Measurements from ENCODE around the gene KPNA1. TPM values are rescaled to one million over a fixed set of nuclear protein-coding genes. Genes with fewer than 3 reads are reported as not detected.

Gene KPNA1
- total and polyA plus RNA-seq, 2 experiments from 2014 or later: 19.8 to 30.1 TPM

DNA sequence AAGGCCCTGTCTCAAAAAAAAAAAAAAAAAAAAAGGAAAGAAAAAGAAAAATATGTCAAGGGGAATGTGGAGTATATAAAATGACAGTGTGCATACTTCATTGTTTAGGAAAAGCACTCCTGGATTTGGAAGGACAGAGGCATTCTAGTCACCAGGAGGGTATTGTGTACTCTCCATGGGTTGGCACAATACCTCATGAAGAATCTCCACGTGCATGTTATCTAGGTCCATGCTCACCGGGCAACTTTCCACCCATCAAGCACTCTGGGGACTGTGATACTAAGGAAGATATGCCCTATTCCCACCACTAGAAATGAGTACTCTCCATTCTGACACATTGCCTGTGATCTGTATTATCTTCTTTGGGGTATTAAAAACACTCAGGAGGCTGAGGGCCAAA is 15.4 kb upstream of the KPNA1 start:
- Mint-ChIP-seq H3K4me1 (peaks cover 2% of the 10 kb centered on the region; the same call in 2 of the 3 replicates), H3K27ac (no peak overlapping the region)

More for the DNA sequence above, 15.4 kb upstream of the KPNA1 start:
- H4K20me1 ChIP-seq (replicated peaks; ENCODE audit: insufficient read depth): no peaks in the 10 kb centered on the region
- TF ChIP-seq ZNF331 (CRISPR knock-in tag; IDR thresholded peaks at IDR 0.05; ENCODE audit: low read depth) (no peak), ZNF114 (CRISPR knock-in tag; IDR thresholded peaks at IDR 0.05) (no peak), EZH2phosphoT487 (IDR thresholded peaks at IDR 0.05; ENCODE audit: unreplicated experiment) (no peak), JUNB (IDR thresholded peaks at IDR 0.05; ENCODE audit: unreplicated experiment) (no peak), NANOG (IDR thresholded peaks at IDR 0.05; ENCODE audit: borderline replicate concordance) (no peak), CREB1 (CRISPR knock-in tag; IDR thresholded peaks at IDR 0.05; ENCODE audit: low read depth) (no peak), POLR2AphosphoS5 (IDR thresholded peaks at IDR 0.05; ENCODE audit: low read depth) (no peak), EZH2 (IDR thresholded peaks at IDR 0.05; ENCODE audit: low read depth, unreplicated experiment) (no peak)
- TF ChIP-seq, protein P1, sequence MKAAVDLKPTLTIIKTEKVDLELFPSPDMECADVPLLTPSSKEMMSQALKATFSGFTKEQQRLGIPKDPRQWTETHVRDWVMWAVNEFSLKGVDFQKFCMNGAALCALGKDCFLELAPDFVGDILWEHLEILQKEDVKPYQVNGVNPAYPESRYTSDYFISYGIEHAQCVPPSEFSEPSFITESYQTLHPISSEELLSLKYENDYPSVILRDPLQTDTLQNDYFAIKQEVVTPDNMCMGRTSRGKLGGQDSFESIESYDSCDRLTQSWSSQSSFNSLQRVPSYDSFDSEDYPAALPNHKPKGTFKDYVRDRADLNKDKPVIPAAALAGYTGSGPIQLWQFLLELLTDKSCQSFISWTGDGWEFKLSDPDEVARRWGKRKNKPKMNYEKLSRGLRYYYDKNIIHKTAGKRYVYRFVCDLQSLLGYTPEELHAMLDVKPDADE (IDR thresholded peaks at IDR 0.05): no peak
- TF ChIP-seq, protein P2, sequence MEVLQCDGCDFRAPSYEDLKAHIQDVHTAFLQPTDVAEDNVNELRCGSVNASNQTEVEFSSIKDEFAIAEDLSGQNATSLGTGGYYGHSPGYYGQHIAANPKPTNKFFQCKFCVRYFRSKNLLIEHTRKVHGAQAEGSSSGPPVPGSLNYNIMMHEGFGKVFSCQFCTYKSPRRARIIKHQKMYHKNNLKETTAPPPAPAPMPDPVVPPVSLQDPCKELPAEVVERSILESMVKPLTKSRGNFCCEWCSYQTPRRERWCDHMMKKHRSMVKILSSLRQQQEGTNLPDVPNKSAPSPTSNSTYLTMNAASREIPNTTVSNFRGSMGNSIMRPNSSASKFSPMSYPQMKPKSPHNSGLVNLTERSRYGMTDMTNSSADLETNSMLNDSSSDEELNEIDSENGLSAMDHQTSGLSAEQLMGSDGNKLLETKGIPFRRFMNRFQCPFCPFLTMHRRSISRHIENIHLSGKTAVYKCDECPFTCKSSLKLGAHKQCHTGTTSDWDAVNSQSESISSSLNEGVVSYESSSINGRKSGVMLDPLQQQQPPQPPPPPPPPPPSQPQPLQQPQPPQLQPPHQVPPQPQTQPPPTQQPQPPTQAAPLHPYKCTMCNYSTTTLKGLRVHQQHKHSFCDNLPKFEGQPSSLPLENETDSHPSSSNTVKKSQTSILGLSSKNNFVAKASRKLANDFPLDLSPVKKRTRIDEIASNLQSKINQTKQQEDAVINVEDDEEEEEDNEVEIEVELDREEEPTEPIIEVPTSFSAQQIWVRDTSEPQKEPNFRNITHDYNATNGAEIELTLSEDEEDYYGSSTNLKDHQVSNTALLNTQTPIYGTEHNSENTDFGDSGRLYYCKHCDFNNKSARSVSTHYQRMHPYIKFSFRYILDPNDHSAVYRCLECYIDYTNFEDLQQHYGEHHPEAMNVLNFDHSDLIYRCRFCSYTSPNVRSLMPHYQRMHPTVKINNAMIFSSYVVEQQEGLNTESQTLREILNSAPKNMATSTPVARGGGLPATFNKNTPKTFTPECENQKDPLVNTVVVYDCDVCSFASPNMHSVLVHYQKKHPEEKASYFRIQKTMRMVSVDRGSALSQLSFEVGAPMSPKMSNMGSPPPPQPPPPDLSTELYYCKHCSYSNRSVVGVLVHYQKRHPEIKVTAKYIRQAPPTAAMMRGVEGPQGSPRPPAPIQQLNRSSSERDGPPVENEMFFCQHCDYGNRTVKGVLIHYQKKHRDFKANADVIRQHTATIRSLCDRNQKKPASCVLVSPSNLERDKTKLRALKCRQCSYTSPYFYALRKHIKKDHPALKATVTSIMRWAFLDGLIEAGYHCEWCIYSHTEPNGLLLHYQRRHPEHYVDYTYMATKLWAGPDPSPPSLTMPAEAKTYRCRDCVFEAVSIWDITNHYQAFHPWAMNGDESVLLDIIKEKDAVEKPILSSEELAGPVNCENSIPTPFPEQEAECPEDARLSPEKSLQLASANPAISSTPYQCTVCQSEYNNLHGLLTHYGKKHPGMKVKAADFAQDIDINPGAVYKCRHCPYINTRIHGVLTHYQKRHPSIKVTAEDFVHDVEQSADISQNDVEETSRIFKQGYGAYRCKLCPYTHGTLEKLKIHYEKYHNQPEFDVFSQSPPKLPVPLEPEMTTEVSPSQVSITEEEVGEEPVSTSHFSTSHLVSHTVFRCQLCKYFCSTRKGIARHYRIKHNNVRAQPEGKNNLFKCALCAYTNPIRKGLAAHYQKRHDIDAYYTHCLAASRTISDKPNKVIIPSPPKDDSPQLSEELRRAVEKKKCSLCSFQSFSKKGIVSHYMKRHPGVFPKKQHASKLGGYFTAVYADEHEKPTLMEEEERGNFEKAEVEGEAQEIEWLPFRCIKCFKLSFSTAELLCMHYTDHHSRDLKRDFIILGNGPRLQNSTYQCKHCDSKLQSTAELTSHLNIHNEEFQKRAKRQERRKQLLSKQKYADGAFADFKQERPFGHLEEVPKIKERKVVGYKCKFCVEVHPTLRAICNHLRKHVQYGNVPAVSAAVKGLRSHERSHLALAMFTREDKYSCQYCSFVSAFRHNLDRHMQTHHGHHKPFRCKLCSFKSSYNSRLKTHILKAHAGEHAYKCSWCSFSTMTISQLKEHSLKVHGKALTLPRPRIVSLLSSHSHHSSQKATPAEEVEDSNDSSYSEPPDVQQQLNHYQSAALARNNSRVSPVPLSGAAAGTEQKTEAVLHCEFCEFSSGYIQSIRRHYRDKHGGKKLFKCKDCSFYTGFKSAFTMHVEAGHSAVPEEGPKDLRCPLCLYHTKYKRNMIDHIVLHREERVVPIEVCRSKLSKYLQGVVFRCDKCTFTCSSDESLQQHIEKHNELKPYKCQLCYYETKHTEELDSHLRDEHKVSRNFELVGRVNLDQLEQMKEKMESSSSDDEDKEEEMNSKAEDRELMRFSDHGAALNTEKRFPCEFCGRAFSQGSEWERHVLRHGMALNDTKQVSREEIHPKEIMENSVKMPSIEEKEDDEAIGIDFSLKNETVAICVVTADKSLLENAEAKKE (CRISPR knock-in tag; IDR thresholded peaks at IDR 0.05): no peak
- TF ChIP-seq, protein P3, sequence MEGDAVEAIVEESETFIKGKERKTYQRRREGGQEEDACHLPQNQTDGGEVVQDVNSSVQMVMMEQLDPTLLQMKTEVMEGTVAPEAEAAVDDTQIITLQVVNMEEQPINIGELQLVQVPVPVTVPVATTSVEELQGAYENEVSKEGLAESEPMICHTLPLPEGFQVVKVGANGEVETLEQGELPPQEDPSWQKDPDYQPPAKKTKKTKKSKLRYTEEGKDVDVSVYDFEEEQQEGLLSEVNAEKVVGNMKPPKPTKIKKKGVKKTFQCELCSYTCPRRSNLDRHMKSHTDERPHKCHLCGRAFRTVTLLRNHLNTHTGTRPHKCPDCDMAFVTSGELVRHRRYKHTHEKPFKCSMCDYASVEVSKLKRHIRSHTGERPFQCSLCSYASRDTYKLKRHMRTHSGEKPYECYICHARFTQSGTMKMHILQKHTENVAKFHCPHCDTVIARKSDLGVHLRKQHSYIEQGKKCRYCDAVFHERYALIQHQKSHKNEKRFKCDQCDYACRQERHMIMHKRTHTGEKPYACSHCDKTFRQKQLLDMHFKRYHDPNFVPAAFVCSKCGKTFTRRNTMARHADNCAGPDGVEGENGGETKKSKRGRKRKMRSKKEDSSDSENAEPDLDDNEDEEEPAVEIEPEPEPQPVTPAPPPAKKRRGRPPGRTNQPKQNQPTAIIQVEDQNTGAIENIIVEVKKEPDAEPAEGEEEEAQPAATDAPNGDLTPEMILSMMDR (conservative IDR thresholded peaks at IDR 0.05; ENCODE audit: low read depth in 2 of 2): no peak
- no peak overlapping the region for H3K4me2 ChIP-seq
- DNase-seq (ENCODE audit: low spot score) (no peak), ATAC-seq (no peak)
- H3F3A ChIP-seq (replicated peaks; ENCODE audit: low read depth): no peaks in the 10 kb centered on the region
- no peaks in the 10 kb centered on the region for H3K36me3 ChIP-seq (ENCODE audit: insufficient read depth)
- no peaks in the 10 kb centered on the region for H3K4me1 ChIP-seq (ENCODE audit: insufficient read depth)
- H3K9me2 ChIP-seq (ENCODE audit: insufficient read depth): no peaks in the 10 kb centered on the region
- Mint-ChIP-seq H3K27me3 (ENCODE audit: insufficient read depth, low read depth, poor library complexity) (peaks cover 2% of the 10 kb centered on the region), H3K9me3 (no peaks in the 10 kb centered on the region), H3K4me3 (no peak overlapping the region), H3K36me3 (ENCODE audit: low read depth) (no peaks in the 10 kb centered on the region)
- H3K79me2 ChIP-seq (replicated peaks; ENCODE audit: insufficient read depth): no peaks in the 10 kb centered on the region
- no peak overlapping the region for H3K27ac ChIP-seq (ENCODE audit: low read depth)
- no peak overlapping the region for H2AFZ ChIP-seq
- no peaks in the 10 kb centered on the region for H3K27me3 ChIP-seq (ENCODE audit: insufficient read depth)
- H3K4me3 ChIP-seq: no peak overlapping the region

Measured in GM23338 (cell line).